KOPT-K1 (cell line): ENCODE data around the gene NCK2.

Source experiments
- H3K27ac ChIP-seq: fragments of 200-600 bp; sonication (generic); 2 replicates; pipeline ENCODE4 v1.5.1; 2016; ENCODE audit warnings: antibody characterized with exemption, mild to moderate bottlenecking, low read depth, low read length; ENCODE audit not compliant: poor library complexity, severe bottlenecking
- H3K36me3 ChIP-seq: fragments of 200-600 bp; sonication (generic); 2 replicates; pipeline ENCODE4 v1.5.1; 2017; ENCODE audit warnings: antibody characterized with exemption, mild to moderate bottlenecking, low read length, moderate library complexity; ENCODE audit not compliant: insufficient read depth
- H3K9me3 ChIP-seq: fragments of 200-600 bp; sonication (generic); 2 replicates; pipeline ENCODE4 v1.5.1; 2017; ENCODE audit warnings: antibody characterized with exemption, low read length, mild to moderate bottlenecking; ENCODE audit not compliant: insufficient read depth, poor library complexity, severe bottlenecking

Gene NCK2

DNA sequence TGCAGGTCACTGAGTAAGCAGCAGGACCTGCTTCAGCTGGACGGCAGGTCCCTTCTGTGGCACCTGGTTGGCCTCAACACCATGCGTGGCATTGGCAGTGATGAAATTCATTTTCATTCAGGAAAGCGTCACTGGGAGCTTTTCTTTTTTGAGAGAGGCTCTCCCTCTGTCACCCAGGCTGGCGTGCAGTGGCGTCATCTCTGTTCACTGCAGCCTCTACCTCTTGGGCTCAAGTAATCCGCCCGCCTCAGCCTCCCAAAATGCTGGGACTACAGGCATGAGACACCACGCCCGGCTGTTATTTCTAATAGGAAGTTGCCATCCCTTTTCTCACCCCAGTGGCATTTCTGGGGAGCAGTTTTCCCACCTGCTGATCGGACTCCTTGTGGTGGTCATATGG lies 39.3 kb downstream of the NCK2 start:
- H3K36me3 ChIP-seq, result peaks cover 7% of the 10 kb centered on the region; the same call in 1 of the 2 replicates
- no peaks in the 10 kb centered on the region for H3K9me3 ChIP-seq
- no peak overlapping the region for H3K27ac ChIP-seq

DNA sequence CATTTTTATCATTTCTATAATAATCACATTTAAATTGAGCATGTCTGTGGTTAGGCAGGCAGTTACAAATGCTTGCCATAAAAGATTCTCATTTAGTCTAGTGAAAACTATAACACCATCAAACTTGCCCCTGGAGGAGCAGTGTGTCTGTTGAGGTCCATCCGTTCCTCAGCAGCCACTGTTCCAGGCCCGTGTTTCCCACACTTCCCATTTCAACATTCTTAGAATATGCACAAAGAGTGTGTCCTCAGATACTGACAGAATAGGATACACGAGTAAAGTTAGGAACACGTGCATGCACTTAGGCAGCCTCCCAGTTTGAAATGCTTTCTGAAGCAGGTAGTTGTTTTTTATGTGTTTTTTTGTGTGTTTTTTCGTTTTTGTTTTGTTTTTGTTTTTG lies 39.9 kb downstream of the NCK2 start:
- Histone ChIP-seq H3K9me3 (no peaks in the 10 kb centered on the region), H3K36me3 (peaks cover 7% of the 10 kb centered on the region; the same call in 1 of the 2 replicates)

DNA sequence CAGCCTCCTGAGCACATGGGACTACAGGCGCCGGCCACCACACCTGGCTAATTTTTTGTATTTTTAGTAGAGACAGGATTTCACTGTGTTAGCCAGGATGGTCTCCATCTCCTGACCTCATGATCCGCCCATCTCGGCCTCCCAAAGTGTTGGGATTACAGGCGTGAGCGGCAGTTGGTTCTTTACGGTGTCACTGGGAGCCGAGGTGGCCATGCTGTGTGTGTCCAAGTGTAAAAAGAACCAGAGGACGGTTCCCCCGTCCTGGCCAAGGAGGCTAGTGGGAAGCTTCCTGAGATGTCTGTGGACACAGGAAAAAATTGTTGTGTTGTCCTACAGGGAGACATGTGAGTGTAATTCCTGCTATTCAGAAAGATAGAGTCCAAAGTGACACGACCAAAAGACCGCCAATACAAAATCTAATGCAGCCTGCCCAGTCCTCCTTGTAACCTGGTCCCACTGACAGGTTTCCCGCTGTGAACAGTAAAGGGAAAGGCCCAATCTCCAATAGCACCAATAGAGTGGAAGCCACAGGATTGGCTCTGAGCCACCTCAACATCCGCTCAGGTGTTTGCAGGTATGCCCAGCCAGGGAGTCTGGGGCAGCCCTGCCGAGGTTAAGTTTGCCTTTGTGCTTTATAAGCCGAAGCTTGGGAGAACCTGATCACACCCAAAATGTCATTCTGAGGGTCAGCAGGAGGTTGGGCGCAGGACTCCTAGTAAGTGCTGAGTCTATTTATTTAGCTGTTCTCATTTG lies 40.6 kb downstream of the NCK2 start:
- no peaks in the 10 kb centered on the region for H3K9me3 ChIP-seq
- peaks cover 7% of the 10 kb centered on the region; the same call in 1 of the 2 replicates for H3K36me3 ChIP-seq
- no peak overlapping the region for H3K27ac ChIP-seq

More for the DNA sequence above, 39.9 kb downstream of the NCK2 start:
- no peak overlapping the region for H3K27ac ChIP-seq

DNA sequence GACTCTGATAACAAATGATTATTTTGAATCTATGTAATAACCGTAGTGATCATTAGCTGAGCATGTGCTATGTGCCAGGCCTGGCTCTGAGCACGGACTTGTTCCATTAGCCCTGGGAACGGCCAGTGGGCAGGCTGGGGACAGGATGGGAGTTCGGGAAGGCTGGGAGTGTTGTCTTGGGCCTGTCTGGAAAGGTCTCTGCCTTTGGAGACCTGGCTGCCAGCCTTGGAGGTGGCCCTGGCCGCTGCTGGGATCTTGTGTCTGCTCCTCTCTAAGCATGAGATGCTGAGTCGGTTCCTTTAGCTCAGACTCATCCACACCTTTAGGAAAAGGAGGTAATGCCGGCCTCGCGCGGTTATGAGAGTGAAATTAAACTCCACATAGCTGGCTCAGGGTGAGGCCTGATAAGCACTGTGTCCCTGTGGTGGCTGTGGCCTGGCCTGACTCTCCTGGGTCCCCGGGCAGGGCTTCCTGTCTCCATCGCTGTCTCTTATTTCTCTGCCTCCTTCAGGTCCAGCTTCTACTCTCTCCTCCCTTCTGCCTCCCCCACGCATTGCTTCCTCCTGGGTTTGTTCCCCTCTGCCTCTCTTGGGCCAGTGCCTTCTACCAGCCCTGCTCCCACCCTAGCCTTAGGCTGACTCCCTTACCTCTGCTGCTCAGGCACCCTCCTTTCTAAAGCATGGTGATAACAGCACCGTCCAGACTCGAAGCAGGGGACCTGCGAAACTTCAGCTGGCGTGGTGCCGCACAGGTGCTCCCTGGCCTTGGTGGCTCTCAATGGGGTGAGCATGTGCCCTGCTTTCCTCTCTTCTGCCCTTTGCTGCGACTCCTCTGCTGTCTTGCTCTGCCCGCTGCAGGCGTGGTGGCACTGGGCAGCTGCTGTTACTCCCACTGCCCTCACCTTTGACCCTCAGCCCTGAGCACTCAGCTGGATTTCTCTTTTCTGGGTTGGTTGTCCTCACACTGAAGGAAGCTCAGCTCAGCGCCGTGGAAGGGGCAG lies 41.8 kb downstream of the NCK2 start:
- no peaks in the 10 kb centered on the region for H3K9me3 ChIP-seq
- H3K36me3 ChIP-seq, result peaks cover 7% of the 10 kb centered on the region; the same call in 1 of the 2 replicates
- H3K27ac ChIP-seq, result peak overlapping the region; percentile 56

DNA sequence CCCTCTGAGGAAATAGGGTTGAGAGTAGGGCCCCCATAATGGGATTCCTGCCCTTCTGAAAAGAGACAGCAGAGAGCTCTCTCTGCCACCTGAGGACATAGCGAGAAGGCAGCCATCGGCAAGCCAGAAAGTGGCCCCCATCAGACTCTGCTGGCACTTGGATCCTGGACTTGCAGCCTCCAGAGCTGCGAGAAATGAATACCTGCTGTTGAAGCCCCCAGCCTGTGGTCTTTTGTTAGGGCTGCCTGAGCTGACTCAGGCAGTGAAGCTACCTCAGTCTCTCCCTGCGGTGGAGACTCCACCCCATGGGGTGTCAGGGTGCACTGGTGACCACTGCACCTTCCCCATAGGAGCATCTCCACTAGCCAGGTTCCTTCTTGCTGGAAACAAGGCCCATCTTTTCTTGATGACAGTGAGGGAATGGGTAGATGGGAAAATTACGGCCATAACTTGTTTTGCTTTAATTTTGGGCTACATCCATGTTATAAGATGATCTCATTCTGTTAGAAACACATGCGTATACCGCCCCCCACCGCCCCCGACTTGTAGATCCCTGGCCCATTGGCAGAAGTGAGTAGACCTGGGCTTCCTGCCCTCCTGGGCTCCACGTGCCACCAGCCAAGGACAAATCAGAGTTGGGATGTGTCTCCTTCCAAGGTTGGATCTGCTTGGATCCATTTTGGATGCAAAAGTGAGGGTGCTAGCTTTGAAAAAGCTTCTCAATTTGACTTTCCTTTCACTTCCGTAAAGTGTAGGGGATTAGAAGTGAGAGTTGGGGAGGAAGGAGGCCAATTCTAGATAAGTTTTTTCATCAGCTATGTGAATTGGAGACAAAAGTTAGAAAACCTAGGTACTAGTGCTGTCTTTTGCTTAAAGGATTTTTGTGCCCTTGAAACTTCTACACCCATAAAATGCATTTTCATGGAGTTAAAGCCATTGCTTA lies 42.9 kb downstream of the NCK2 start:
- H3K27ac ChIP-seq, result peak overlapping the region; percentile 56
- H3K36me3 ChIP-seq, result peaks cover 7% of the 10 kb centered on the region; the same call in 1 of the 2 replicates
- H3K9me3 ChIP-seq, result no peaks in the 10 kb centered on the region

DNA sequence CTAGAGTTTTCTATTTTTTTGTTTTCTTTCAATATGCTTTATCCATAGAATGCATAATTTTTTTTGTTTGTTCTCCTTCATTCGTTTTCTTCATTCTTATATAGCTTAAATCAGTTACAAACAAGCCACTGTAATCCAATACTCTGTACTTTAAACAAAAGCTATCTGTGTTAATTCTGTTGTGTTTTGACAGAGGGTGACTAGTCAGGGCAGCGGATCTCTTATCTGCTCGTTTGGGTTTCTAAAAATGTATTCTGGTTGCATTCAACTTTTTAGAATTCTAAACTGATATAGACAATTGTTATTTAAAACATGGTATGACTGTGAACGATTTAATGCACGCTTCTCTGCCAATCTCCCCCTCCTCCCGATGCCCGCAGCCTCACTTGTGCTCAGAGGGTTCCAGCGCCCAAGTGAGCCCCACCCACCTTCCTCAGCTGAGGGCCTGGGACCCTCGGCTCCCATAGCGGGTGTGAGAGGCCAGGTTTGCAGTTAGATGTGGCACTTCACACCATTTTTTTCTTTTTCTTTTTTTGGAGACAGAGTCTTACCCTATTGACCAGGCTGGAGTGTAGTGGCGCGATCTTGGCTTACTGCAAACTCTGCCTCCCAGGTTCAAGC lies 44.1 kb downstream of the NCK2 start:
- Histone ChIP-seq H3K27ac (peak overlapping the region; percentile 64), H3K36me3 (peaks cover 5% of the 10 kb centered on the region; the same call in 1 of the 2 replicates), H3K9me3 (no peaks in the 10 kb centered on the region)

DNA sequence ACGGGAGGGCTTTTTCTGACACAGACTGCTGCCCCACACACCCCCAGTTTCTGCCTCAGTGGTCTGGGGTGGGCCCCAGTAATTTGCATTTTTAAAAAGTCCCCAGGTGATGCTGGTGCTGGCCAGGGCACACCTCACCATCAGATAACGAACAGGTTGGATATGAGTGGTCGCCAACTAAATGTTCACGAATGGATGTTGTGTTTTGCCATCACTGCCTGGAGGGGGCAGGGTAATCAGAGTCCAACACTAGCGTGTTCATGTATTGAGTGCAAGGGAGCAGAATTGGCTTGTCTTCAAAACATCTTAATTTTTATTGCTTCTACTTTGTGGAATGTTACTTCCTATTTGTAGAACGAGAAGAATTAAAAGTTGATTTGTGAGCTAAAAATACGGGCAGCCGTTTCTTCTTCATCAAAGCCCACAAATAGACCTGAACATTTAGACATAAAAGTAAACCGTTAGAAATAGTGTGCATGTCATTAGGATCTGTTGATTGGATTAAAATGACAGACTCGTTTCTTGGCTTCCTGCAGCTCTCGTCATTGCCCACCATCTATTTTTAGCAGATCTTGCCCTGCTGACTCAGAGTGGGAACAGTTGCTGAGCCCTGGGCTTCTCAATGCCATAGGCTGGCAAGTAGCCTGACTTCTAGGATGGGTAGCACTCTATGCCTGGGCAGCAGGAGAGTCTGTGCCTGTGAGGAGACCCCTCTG lies 45.2 kb downstream of the NCK2 start:
- Histone ChIP-seq H3K9me3 (no peaks in the 10 kb centered on the region), H3K36me3 (no peaks in the 10 kb centered on the region), H3K27ac (peak overlapping the region; percentile 64)

DNA sequence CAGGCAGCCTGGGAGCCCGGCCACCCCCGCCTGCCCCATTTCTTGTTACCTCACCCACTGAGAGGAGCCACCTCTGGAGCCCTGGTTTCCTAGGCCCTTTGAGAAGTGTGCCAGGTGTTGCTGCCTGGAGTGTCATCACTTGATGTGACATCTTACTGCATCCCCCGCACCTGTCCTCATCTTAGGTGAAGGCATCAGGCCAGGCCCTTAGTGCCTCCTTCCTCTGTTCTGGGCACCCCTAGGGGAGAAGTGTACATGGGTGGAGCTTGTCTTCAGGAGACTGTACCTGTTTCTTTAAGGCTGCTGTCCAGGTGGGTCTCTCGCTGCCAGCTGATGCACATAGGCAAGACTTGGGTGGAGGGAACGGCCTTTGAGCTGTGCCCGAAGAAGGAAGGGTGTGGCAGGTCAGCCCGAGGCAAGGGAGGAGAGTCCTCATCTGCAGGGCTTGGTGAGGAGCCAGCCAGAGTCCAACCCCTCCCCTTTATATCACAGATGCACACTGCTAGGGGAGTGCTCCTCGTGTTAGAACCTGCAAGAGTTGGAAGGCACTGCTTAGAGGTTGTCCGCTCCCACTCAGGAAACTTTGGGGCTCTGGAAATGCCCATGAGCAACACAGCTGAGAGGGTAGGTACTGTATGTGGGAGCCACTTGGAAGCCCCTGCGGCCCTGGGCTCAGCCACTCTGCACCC lies 45.9 kb downstream of the NCK2 start:
- Histone ChIP-seq H3K27ac (peak overlapping the region; percentile 64), H3K36me3 (no peaks in the 10 kb centered on the region), H3K9me3 (no peaks in the 10 kb centered on the region)

DNA sequence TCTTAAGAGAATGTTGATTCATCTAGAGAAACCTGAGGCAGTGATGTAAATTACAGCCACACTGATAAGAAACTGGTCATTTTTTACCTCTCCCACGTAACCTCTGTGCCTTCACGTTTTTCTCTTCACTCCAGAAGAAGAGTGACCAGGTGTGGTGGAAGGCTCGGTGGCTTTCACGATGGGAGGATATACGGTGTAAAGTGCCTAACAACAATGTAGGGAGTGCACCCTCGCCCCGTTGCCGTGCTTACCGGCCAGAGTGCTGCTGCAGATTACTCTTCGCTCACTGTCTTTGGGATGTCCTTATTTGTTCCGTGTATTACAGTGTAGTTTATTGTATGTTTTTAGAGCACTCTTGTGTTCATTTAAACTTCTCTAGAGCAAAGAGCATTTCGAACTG lies 46.5 kb downstream of the NCK2 start:
- H3K36me3 ChIP-seq, result no peaks in the 10 kb centered on the region
- H3K27ac ChIP-seq, result no peak overlapping the region

DNA sequence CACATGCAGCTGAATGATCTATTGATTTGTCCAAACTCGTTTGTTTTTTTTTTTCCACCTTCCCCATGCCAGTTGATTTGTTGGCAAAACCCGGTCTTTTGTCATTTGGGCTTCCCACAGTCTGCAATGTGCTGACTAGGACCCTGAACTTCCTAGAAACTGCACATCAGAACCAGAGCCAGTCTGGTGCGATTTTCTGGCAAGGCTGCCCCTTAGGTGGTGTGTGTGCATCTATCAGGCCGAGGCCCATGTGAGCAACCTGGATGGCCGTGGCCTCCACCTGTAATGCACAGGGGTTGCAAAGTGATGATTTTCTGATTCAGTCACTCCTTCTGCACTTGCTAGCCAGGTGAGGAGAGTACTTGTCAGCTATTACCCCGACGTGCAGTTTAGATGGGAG lies 47.8 kb downstream of the NCK2 start:
- H3K36me3 ChIP-seq, result no peaks in the 10 kb centered on the region
- H3K27ac ChIP-seq, result no peak overlapping the region
- H3K9me3 ChIP-seq, result no peaks in the 10 kb centered on the region

More for the DNA sequence above, 46.5 kb downstream of the NCK2 start:
- H3K9me3 ChIP-seq, result no peaks in the 10 kb centered on the region

DNA sequence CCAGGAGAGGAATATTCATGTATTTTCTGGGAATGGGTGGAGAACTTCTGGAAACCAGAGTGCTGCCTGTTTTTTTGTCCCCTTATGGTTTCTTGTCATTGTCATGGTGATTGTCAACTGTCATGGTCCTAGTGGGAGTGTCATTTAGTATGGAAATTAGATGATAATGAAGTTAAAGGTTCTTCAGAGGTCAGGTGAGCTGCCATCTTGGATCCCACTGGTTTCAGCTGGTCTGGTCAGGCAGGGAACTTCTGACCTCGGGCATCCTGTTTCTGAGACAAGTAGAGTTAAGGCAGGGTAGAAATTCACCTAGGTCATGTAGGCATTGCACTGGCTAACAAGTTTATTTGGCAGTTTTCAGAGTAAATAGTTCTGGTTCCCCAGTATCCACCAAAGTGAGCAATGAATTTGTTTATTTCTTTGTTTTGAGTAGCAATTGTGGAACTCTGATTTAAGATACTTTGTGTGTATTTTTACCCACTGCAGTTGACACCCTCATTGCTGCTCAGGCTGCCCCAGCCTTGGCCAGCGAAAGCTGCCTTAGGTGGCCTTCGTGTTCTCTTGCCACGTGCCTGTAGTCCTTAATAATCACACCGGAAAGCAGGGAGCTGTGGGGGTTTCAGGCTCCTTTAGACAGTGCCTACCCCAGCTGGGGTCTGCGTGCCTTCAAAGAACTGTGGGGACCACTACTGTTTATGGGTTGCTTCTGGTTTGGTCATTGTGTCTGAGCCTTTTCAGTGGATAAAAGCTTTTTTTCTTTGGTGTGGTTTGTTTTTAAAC lies 48.7 kb downstream of the NCK2 start:
- H3K27ac ChIP-seq, result no peak overlapping the region

DNA sequence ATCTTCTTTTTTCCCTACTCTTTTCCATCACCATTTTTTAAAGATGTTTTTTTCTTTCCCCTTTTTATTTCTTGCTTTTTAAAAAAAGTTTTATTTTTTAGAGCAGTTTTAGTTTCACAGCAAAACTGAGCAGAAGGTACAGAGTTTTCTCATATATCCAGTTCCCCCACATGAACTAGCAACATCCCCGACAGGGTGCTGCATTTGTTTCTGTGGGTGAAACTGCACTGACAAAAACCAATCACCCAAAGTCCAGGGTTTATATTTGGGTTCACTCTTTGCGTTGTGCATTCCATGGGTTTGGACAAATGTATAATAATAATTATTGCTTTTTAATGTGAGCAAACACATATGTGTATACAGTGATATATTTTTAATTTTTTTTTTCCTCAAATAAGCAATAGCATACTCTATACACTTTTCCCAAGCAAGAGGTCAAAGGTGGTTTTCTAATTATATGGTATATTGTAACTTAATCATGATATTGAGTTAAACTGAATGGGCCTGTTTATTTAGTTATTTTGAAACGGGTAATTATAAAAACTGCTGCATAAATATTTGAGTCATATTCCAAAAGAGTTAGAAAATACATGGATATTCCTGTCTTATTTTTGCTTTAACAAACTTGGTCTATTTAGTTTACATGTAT lies 50.3 kb downstream of the NCK2 start:
- Histone ChIP-seq H3K36me3 (no peaks in the 10 kb centered on the region), H3K27ac (peak overlapping the region; percentile 93), H3K9me3 (no peaks in the 10 kb centered on the region)

More for the DNA sequence above, 48.7 kb downstream of the NCK2 start:
- Histone ChIP-seq H3K9me3 (no peaks in the 10 kb centered on the region), H3K36me3 (no peaks in the 10 kb centered on the region)
